Measurements from ENCODE around the gene OGG1.

The OGG1 gene
- 3.0 to 13.8 (median 8.0) reads per million in 18 experiments for total RNA-seq

- peak; percentile 99 for DNase-seq
Observed at GRCh38 chr3:9749645-9750555, at the start of gene OGG1. Gene OGG1, plus strand, starts transcription at chr3:9749952. Its CDS starts 335 bp downstream, at chr3:9750287.

- DNase-seq, result no peak
Observed at GRCh38 chr3:9700536-9700935, 49.2 kb upstream of the OGG1 start.

GRCh38 chr3:9701006-9701405, 48.7 kb upstream of the OGG1 start:
- no peak for DNase-seq

DNA sequence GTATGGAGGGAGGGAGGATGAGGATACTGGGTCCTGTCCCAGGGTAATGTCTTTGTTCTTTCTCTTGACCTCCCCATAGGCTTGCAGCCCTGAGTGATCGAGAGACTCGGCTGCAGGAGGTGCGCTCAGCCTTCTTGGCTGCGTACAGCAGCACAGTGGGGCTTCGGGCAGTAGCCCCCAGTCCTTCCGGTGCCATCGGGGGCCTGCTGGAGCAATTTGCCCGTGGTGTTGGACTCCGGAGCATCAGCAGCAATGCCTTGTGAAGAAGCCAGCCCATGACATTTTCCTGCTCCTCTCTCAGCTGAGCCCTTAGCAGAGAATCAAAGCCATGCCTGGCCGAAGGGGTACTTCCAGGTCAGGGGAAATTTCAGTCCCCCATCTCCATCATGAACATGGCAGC, 48.0 kb upstream of the OGG1 start:
- no peak for DNase-seq

- DNase-seq, result no peak
Observed at GRCh38 chr3:9703240-9703639, 46.5 kb upstream of the OGG1 start.

- no peak for DNase-seq
Observed at GRCh38 chr3:9703736-9704346, 45.9 kb upstream of the OGG1 start, which contains the start of gene CPNE9. Gene CPNE9, plus strand, starts transcription at chr3:9703833. Its CDS starts 164 bp downstream, at chr3:9703997.

DNA sequence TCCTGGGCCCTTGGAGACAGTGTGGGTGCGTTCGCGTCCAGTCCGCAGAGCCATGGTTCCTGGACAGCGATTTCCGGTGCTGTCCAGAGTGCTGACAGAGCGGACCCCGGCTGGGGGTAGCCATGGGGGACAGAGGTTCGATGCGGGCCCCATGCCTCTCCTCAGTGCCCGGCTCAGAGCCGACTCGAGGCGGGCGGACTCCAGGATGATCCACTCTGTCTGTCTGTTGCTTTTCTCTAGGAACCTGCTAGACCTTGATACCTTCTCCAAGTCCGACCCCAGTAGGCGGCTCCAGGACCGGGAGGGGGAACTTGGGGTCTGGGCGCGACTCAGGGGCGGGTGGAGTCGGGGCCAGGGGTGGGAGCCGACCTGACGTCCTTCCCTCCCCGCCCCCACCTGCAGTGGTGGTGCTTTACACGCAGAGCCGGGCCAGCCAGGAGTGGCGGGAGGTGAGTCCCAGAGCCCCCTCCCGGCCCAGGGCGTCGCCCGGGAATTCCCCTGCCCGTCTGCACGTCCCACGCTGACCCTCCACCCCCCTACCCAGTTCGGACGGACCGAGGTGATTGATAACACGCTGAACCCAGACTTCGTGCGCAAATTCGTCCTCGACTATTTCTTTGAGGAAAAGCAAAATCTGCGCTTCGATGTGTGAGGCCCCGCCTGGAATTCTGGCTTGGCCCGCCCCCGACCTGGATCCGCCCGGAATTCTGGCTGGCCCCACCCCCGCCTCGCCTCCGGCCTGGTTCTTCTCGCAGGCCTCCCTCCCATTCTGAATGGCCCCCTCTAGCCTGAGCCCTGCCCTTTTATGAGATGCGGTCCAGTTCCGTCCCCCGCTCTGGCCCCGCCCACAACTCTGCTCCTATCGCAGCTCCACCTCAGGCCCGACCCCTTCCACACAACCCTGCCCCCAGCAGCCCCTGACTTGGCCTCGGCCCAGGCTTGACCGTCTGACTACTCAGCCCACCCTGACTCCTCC, 45.1 kb upstream of the OGG1 start:
- peak in 1 of 2 donors; percentile 20 for DNase-seq

DNA sequence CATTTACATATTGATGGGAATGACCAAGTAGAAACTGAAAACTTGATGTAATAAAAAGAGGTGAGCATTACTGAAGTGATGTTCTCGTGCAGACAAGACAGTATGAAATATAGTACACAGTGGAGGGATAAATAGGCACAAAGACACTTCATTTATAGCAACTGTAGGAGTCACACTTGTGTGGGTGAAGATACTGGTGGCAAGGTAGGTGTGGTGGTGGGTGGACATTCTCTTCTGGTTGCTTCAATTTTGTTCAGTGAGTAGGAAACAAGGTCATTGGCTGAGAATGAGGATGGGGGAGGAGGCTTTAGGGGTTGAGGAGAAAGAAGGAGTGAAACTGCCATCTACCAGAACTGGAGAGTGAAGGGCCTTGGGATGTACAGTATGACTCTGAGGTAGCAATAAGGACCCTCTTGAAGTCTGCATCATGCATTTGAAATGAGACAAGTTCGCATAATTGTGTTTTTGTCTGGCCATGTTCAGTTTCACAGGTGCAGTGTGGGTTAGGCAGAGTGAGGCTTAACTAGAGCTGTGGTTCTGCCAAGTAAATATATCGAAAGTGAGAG, 39.5 kb upstream of the OGG1 start:
- DNase-seq, result no peak

GRCh38 chr3:9712415-9712814, 37.3 kb upstream of the OGG1 start:
- no peak for DNase-seq

- no peak for DNase-seq
Observed at GRCh38 chr3:9713142-9713541, 36.6 kb upstream of the OGG1 start.

DNA sequence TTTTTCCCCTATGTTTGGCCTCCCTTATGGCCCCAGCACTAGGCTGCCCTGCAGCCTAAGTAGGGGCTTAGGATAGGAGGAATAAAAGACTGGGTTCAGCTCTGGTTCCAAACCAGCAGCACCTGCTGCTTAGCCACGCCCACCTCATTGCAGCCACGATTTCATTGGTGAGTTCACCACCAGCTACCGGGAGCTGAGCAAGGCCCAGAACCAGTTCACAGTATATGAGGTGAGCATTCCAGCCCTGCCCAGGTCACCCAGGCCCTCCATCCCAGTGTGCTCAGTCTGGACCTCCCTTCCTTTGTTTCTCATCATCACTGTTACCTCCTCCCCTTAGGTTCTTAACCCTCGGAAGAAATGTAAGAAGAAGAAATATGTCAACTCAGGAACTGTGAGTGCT, 34.6 kb upstream of the OGG1 start:
- DNase-seq, result no peak

GRCh38 chr3:9715764-9716437, 33.9 kb upstream of the OGG1 start:
- peak; percentile 95 to 96 for DNase-seq

DNA sequence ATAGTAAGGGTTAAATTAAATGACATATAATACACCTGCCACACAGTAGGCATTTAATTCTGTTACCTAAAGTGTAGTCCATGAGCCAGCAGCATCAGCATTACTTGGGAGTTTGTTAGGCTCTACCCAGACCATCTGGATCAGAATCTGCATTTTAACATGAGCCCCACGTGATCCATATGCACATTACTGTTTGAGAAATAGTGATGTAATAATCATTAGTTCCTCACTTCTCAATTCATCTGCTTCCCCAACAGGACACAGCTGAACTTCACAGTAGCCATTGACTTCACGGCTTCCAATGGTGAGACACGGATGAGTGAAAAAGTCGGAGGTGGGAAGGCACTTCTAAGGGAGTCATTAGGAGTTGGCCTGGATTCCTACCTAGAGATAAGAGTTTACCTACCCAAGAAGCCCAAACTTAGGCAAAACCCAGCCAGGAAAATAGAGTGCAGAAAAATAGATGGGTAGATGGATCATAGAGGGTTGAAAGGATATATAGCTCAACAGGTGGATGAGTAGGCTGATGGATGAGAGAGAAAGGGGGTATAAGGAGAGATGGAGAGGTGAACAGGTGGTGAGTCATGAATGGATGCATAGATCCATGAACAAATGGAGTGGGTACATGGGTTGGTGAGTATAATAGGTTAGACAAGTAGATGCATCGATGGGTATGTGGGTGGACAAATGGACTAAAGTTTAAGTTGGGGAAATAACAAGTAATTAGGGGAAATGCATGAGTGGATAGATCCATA, 32.8 kb upstream of the OGG1 start:
- peak; percentile 65 to 77 for DNase-seq

GRCh38 chr3:9717563-9717962, 32.2 kb upstream of the OGG1 start:
- no peak for DNase-seq

GRCh38 chr3:9718118-9718517, 31.6 kb upstream of the OGG1 start:
- DNase-seq, result no peak

GRCh38 chr3:9721015-9721699, 28.6 kb upstream of the OGG1 start:
- DNase-seq, result no peak

DNA sequence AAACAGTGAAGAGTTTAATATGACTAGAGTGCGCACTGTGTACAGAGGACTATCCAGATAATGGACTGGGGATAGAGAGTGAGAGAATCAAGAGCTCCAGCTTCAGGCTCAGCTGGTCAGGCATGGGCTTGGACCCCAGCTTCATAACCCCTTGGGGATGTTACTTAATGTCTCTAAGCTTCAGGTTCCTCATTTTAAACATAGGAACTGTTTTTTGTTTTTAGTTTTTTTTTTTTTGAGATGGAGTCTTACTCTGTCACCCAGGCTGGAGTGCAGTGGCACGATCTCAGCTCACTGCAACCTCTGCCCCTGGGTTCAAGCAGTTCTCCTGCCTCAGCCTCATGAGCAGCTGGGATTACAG, 28.1 kb upstream of the OGG1 start:
- peak; percentile 20 to 56 for DNase-seq

GRCh38 chr3:9725775-9726515, 23.8 kb upstream of the OGG1 start:
- DNase-seq, result peak; percentile 53 to 61

DNA sequence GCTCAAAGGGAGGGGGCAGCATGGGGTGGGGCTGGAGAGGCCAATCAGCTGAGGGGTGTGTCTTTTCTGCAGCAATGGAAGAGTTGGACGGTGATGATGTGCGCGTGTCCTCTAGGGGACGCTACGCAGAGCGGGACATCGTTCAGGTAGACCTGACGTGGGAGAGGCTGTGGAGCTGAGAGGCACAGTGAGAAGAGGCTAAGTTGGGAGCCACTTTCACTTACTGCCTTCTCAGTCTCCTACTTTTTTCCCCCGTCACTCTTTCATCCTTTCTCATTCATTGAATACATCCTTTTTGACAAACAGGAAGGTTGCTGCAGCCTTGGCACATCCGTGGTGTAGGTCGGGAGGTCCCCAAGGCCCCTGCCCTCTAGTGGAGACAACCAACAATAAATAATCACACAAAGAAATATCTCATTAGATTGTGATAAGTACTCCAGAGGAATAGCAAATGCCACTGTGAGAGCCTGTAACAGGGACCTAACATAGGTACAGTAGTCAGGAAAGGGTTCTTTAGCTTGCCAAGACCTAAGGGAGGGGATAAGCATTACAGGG, 22.6 kb upstream of the OGG1 start:
- peak; percentile 40 to 42 for DNase-seq
